H9 (cell line): ENCODE measurements around the gene COPS8. TPM values are rescaled to one million over a fixed set of nuclear protein-coding genes. Genes with fewer than 3 reads are reported as not detected.

Experiments used
- DNase-seq: peaks from one replicate; pipeline ENCODE4 v3.0.0-alpha.2; 2017
- H2AFZ ChIP-seq: one replicate; pipeline ENCODE4 v1.6.1; 2013; ENCODE audit warnings: mild to moderate bottlenecking, low read length, control low read depth, moderate library complexity
- H2AK5ac ChIP-seq: 2 replicates; pipeline ENCODE4 v1.6.1; 2013; ENCODE audit warnings: low read length, control low read depth, mixed read lengths; ENCODE audit not compliant: insufficient read length
- H2BK120ac ChIP-seq: one replicate; pipeline ENCODE4 v1.6.1; 2013; ENCODE audit warnings: low read depth, mild to moderate bottlenecking, low read length, control low read depth, inconsistent platforms; ENCODE audit not compliant: poor library complexity, severe bottlenecking
- H2BK12ac ChIP-seq: 2 replicates; pipeline ENCODE4 v1.6.1; 2013; ENCODE audit warnings: low read length, control low read depth, mixed read lengths, low read depth; ENCODE audit not compliant: insufficient read length
- H2BK15ac ChIP-seq: 2 replicates; pipeline ENCODE4 v1.6.1; 2013; ENCODE audit warnings: low read depth, low read length, control low read depth
- H2BK20ac ChIP-seq: one replicate; pipeline ENCODE4 v1.6.1; 2013; ENCODE audit warnings: low read depth, mild to moderate bottlenecking, low read length, control low read depth, inconsistent platforms; ENCODE audit not compliant: poor library complexity, severe bottlenecking
- H2BK5ac ChIP-seq: 2 replicates; pipeline ENCODE4 v1.6.1; 2013; ENCODE audit warnings: low read length, control low read depth, mixed read lengths; ENCODE audit not compliant: insufficient read length
- H3K14ac ChIP-seq: 2 replicates; pipeline ENCODE4 v1.6.1; 2013; ENCODE audit warnings: low read length, control low read depth; ENCODE audit not compliant: insufficient read depth
- H3K18ac ChIP-seq: 2 replicates; pipeline ENCODE4 v1.6.1; 2013; ENCODE audit warnings: low read depth, mild to moderate bottlenecking, mixed read lengths, low read length, control low read depth; ENCODE audit not compliant: insufficient read length
- H3K23ac ChIP-seq: 2 replicates; pipeline ENCODE4 v1.6.1; 2013; ENCODE audit warnings: low read length, control low read depth, mixed read lengths, low read depth; ENCODE audit not compliant: insufficient read length
- H3K23me2 ChIP-seq: 2 replicates; pipeline ENCODE4 v1.6.1; 2013; ENCODE audit warnings: low read depth, mild to moderate bottlenecking, mixed read lengths, low read length, control low read depth; ENCODE audit not compliant: insufficient read length, poor library complexity, severe bottlenecking
- H3K27ac ChIP-seq: 2 replicates; pipeline ENCODE4 v1.5.1; 2013; ENCODE audit warnings: low read length, control low read depth, mixed read lengths, low read depth; ENCODE audit not compliant: insufficient read length
- H3K27me3 ChIP-seq: 2 replicates; pipeline ENCODE4 v1.6.1; 2013; ENCODE audit warnings: low read length, control low read depth, inconsistent platforms; ENCODE audit not compliant: insufficient read depth
- H3K4ac ChIP-seq: 2 replicates; pipeline ENCODE4 v1.6.1; 2013; ENCODE audit warnings: low read depth, mild to moderate bottlenecking, control low read depth, inconsistent platforms, low read length, moderate library complexity
- H3K4me1 ChIP-seq: 2 replicates; pipeline ENCODE4 v1.6.1; 2013; ENCODE audit warnings: low read length, control low read depth, inconsistent platforms; ENCODE audit not compliant: insufficient read depth
- H3K4me2 ChIP-seq: 2 replicates; pipeline ENCODE4 v1.6.1; 2013; ENCODE audit warnings: low read length, control low read depth, mixed read lengths; ENCODE audit not compliant: insufficient read length, insufficient read depth
- H3K56ac ChIP-seq: 2 replicates; pipeline ENCODE4 v1.6.1; 2013; ENCODE audit warnings: low read depth, mild to moderate bottlenecking, mixed read lengths, low read length, control low read depth; ENCODE audit not compliant: insufficient read length
- H3K79me1 ChIP-seq: 2 replicates; pipeline ENCODE4 v1.6.1; 2013; ENCODE audit warnings: low read depth, mild to moderate bottlenecking, moderate library complexity, low read length, control low read depth, inconsistent platforms; ENCODE audit not compliant: insufficient read depth, poor library complexity, severe bottlenecking
- H3K79me2 ChIP-seq: 2 replicates; pipeline ENCODE4 v1.6.1; 2013; ENCODE audit warnings: low read length, control low read depth, inconsistent platforms; ENCODE audit not compliant: insufficient read depth
- H3K9ac ChIP-seq: 2 replicates; pipeline ENCODE4 v1.6.1; 2013; ENCODE audit warnings: low read length, control low read depth, mixed read lengths; ENCODE audit not compliant: insufficient read length; ENCODE audit errors: extremely low read depth
- H3K9me3 ChIP-seq: one replicate; pipeline ENCODE4 v1.6.1; 2013; ENCODE audit warnings: low read depth, low read length, inconsistent platforms; ENCODE audit not compliant: control insufficient read depth
- H3T11ph ChIP-seq: one replicate; pipeline ENCODE4 v1.6.1; 2013; ENCODE audit warnings: mild to moderate bottlenecking, low read length, control low read depth, inconsistent platforms
- H4K20me1 ChIP-seq: one replicate; pipeline ENCODE4 v1.6.1; 2013; ENCODE audit not compliant: control insufficient read depth, insufficient read length, insufficient read depth
- H4K5ac ChIP-seq: 2 replicates; pipeline ENCODE4 v1.6.1; 2013; ENCODE audit warnings: low read depth, mild to moderate bottlenecking, mixed read lengths, low read length, control low read depth; ENCODE audit not compliant: insufficient read length
- H4K8ac ChIP-seq: replicated peaks from 2 replicates; pipeline ENCODE4 v1.6.1; 2013; ENCODE audit warnings: low read length, control low read depth, mixed read lengths, low read depth; ENCODE audit not compliant: insufficient read length
- H4K91ac ChIP-seq: 2 replicates; pipeline ENCODE4 v1.6.1; 2013; ENCODE audit warnings: low read depth, mild to moderate bottlenecking, moderate library complexity, mixed read lengths, low read length, control low read depth; ENCODE audit not compliant: insufficient read length
- H3K27ac Mint-ChIP-seq, 3 experiments: 2 replicates in 2 of 3; 3 replicates in 1 of 3; pipeline ENCODE4 v1.8.0; 2020 to 2021; ENCODE audit warnings: mixed read lengths in 3 of 3, mild to moderate bottlenecking in 1 of 3, moderate library complexity in 1 of 3
- H3K27me3 Mint-ChIP-seq: 2 replicates; pipeline ENCODE4 v1.8.0; 2021; ENCODE audit warnings: low read depth, mild to moderate bottlenecking, moderate library complexity, mixed read lengths
- H3K36me3 Mint-ChIP-seq, 3 experiments: 2 replicates in 2 of 3; 3 replicates in 1 of 3; pipeline ENCODE4 v1.8.0; 2020 to 2021; ENCODE audit warnings: low read depth in 3 of 3, mixed read lengths in 3 of 3; ENCODE audit not compliant: insufficient read depth in 1 of 3
- H3K4me1 Mint-ChIP-seq, 2 experiments: 2 replicates each; pipeline ENCODE4 v1.8.0; 2020; ENCODE audit warnings: mixed read lengths in 2 of 2
- H3K4me3 Mint-ChIP-seq, 2 experiments: 2 replicates in 1 of 2; 3 replicates in 1 of 2; pipeline ENCODE4 v1.8.0; 2020 to 2021; ENCODE audit warnings: mild to moderate bottlenecking in 2 of 2, mixed read lengths in 2 of 2, moderate library complexity in 1 of 2
- H3K9me3 Mint-ChIP-seq, 2 experiments: 2 replicates in 1 of 2; 3 replicates in 1 of 2; pipeline ENCODE4 v1.8.0; 2020; ENCODE audit warnings: mild to moderate bottlenecking in 2 of 2, mixed read lengths in 2 of 2, moderate library complexity in 1 of 2
- WGBS: extraction: QIAGEN DNeasy Blood & Tissue Kit; methylation state at CpG from one replicate; pipeline ENCODE4 v1.1.7; 2013; ENCODE audit warnings: missing lambda C conversion rate, low lambda C conversion rate, mixed read lengths; ENCODE audit not compliant: insufficient read length; ENCODE audit errors: extremely low coverage; 5-methylcytosine and 5-hydroxymethylcytosine counted together
- total RNA-seq: library from RNA; stranded (reverse); gene quantifications from 2 replicates; pipeline ENCODE4 v1.2.1, GENCODE V29; 2021
- TF ChIP-seq, protein P1 (sequence below): fragments of 200-600 bp; sonication (generic); conservative IDR thresholded peaks from 3 replicates; pipeline ENCODE4 v1.8.0; 2021; ENCODE audit warnings: antibody characterized with exemption, mild to moderate bottlenecking

COPS8 gene
- total RNA-seq, 1 experiment from 2014 or later: 65.2 TPM

DNA sequence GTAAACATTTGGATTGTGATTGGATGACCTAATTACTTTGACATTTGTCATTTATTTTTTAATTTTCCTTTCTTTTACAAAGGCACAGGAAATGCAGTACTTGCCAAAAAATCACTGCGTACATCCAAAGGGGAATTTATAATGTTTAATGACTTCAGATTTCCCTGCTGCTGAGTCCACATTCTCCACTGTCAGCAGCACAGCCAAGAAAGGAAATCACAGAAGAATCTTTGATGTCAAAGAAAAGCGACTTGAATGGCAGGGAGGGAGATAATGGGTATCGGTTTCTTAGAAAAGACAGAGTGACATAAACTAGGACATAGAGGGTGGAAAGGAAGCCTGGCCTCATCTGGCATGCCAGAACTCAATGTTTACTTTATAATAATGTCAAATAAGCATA, 41.4 kb upstream of the COPS8 start:
- peaks cover 15% of the 10 kb centered on the region for H3K27me3 Mint-ChIP-seq
- no peaks in the 10 kb centered on the region for H3K9me3 ChIP-seq
- WGBS: no CpG with 5 or more reads among the region's 3 CpGs
- no peak overlapping the region for H3K18ac ChIP-seq
- H3K4me2 ChIP-seq: no peak overlapping the region
- H3K9ac ChIP-seq: no peak overlapping the region
- H2AK5ac ChIP-seq: no peak overlapping the region
- H2BK5ac ChIP-seq: no peak overlapping the region
- H2BK12ac ChIP-seq: no peak overlapping the region
- no peak overlapping the region for H3K27ac Mint-ChIP-seq
- no peak overlapping the region for H2BK20ac ChIP-seq
- no peak overlapping the region for H3K14ac ChIP-seq
- no peak overlapping the region for H2BK15ac ChIP-seq
- H3K4me1 Mint-ChIP-seq: peaks cover 20 to 25% of the 10 kb centered on the region in 2 experiments
- no peak overlapping the region for H3K27ac ChIP-seq
- no peaks in the 10 kb centered on the region; the same call in 1 of the 2 replicates for H3K4me1 ChIP-seq
- no peak for DNase-seq
- H3K4me3 Mint-ChIP-seq: no peak overlapping the region
- H3K79me2 ChIP-seq: no peaks in the 10 kb centered on the region
- no peaks in the 10 kb centered on the region for H3K79me1 ChIP-seq
- peaks cover 20 to 21% of the 10 kb centered on the region in 2 experiments for H3K9me3 Mint-ChIP-seq
- H3K36me3 Mint-ChIP-seq: peaks cover 3 to 21% (median 6%) of the 10 kb centered on the region in 3 experiments; a peak in 6 of 7 replicates
- TF ChIP-seq, protein P1, sequence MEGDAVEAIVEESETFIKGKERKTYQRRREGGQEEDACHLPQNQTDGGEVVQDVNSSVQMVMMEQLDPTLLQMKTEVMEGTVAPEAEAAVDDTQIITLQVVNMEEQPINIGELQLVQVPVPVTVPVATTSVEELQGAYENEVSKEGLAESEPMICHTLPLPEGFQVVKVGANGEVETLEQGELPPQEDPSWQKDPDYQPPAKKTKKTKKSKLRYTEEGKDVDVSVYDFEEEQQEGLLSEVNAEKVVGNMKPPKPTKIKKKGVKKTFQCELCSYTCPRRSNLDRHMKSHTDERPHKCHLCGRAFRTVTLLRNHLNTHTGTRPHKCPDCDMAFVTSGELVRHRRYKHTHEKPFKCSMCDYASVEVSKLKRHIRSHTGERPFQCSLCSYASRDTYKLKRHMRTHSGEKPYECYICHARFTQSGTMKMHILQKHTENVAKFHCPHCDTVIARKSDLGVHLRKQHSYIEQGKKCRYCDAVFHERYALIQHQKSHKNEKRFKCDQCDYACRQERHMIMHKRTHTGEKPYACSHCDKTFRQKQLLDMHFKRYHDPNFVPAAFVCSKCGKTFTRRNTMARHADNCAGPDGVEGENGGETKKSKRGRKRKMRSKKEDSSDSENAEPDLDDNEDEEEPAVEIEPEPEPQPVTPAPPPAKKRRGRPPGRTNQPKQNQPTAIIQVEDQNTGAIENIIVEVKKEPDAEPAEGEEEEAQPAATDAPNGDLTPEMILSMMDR: no peak
- no peak overlapping the region for H2AFZ ChIP-seq
- no peak overlapping the region for H4K91ac ChIP-seq
- H4K5ac ChIP-seq: no peak overlapping the region
- H3K4ac ChIP-seq: no peak overlapping the region
- no peak overlapping the region for H2BK120ac ChIP-seq
- no peaks in the 10 kb centered on the region for H3K27me3 ChIP-seq
- no peaks in the 10 kb centered on the region for H4K20me1 ChIP-seq
- H4K8ac ChIP-seq: no peak overlapping the region
- H3T11ph ChIP-seq: no peak overlapping the region
- no peak overlapping the region for H3K23ac ChIP-seq
- no peak overlapping the region for H3K56ac ChIP-seq
- H3K23me2 ChIP-seq: no peaks in the 10 kb centered on the region
